HG02798 (cell line): ENCODE results near the gene PNP.

Source experiments
- ATAC-seq: cut with Tn5 transposase; IDR thresholded peaks from one replicate; pipeline ENCODE4 v1.9.1; 2021; ENCODE audit warnings: mild to moderate bottlenecking; ENCODE audit not compliant: unreplicated experiment, poor library complexity

PNP gene

GRCh38 chr14:20454516-20455354, 14.5 kb upstream of the PNP start, which contains the start of the genes APEX1 and OSGEP:
Gene APEX1, plus strand, starts transcription at chr14:20455226. Its CDS starts 420 bp downstream, at chr14:20455646.
Gene OSGEP, minus strand, starts transcription at chr14:20454812. Its CDS starts 129 bp downstream, at chr14:20454683.
- peak; percentile 90 for ATAC-seq

DNA sequence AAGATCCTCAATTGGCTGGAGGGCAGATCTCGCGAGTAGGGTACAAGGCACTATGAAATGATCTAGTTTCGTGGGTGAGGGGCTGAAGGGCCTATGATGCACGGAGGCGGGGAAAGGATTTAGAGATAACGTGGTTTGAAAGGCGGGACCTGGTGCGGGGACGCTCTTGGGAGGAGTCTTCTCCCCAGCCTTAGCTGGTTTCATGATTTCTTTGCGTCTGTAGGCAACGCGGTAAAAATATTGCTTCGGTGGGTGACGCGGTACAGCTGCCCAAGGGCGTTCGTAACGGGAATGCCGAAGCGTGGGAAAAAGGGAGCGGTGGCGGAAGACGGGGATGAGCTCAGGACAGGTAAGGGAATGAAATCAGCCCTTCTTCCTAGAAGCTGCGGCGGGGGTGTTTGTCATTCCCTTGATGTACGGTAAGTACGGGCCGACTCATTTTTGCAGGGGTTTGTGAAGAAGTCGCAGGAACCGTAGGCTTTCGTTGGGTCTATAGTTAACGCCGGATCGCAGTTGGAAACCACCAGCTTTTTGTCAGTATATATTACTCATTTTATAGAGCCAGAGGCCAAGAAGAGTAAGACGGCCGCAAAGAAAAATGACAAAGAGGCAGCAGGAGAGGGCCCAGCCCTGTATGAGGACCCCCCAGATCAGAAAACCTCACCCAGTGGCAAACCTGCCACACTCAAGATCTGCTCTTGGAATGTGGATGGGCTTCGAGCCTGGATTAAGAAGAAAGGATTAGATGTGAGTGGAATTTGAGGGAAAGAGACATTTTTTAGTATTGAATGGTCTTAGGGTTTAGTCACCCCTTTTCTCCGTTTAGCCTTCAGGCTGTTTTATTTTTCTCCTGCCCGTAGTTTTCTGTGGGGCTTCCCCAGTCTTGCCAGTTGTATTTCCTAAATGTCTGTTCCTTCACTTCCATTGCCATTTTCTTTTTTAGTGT, 13.6 kb upstream of the PNP start:
- ATAC-seq: peak; percentile 46

DNA sequence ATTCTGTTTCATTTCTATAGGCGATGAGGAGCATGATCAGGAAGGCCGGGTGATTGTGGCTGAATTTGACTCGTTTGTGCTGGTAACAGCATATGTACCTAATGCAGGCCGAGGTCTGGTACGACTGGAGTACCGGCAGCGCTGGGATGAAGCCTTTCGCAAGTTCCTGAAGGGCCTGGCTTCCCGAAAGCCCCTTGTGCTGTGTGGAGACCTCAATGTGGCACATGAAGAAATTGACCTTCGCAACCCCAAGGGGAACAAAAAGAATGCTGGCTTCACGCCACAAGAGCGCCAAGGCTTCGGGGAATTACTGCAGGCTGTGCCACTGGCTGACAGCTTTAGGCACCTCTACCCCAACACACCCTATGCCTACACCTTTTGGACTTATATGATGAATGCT, 12.2 kb upstream of the PNP start:
- ATAC-seq: no peak

DNA sequence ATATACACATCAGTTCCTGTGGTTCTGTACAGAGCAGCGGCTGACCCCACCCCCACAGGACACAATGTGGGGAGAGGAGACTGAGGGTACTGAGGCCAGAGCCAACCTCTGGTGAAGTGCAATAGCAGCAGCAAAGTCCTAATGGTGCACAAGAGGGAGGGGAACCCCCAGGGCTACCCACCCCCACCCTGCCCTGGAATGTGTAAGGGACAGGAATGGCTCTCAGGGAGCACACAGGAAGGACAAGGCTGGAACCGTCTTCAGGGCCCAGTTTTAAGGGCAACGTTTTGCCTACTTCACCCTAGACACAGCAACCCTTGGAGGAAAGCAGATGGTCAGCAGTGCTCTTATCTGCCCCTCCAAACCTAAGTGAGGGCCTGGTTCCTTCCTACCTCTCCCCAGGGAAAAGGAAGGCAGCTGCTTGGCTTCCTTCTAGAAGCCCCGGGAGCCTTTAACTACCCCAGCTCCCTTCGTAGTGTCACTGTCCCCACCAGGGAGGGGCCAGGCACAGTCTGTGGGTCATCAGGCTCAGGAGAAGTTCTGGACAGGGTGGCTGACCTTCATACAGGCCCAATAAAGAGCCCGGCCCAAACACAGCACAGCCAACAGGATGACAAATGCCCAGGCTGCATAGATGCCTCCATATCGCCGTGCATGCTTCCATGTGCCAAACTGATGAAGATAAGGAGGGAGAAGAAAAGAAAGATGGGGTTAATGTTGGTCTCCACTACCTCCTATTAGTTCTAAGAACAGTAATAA, 11.0 kb upstream of the PNP start:
- no peak for ATAC-seq

DNA sequence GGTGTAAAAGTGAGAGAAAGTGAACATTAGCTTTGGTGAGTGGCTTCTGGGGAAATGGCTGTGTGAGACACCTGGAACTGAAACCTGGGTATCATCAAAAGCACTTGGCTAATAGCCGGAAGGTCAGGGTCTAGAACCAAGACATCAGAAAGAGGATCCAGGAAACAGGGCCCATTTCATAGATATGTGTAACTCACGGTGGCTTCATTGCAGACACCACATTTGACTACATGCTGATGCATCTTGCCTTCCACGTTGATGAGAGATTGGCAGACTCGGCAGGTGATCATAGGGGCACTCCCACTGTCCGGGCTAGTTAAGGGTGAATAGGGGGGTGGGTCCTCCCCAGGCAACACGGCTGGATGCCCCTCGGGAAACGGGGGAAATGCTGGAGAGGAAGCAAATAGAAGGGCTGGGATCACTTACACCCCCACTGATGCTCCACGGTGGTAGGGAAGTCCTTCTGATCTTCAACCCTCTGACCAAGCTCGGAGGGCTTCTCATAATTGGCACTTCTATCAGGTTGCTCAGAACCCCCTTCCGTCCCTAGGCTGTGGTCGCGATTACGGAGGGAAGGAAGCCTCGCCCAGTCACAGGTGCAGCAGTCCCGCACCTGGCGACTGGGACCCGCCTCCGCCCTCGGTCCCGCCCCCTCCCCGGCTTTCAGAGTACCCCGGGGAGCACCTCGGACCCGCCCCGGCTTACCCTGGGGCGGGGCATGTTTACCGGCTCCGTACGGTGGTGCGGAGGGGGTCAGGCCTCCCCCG, 8.6 kb upstream of the PNP start:
- peak; percentile 6 for ATAC-seq

DNA sequence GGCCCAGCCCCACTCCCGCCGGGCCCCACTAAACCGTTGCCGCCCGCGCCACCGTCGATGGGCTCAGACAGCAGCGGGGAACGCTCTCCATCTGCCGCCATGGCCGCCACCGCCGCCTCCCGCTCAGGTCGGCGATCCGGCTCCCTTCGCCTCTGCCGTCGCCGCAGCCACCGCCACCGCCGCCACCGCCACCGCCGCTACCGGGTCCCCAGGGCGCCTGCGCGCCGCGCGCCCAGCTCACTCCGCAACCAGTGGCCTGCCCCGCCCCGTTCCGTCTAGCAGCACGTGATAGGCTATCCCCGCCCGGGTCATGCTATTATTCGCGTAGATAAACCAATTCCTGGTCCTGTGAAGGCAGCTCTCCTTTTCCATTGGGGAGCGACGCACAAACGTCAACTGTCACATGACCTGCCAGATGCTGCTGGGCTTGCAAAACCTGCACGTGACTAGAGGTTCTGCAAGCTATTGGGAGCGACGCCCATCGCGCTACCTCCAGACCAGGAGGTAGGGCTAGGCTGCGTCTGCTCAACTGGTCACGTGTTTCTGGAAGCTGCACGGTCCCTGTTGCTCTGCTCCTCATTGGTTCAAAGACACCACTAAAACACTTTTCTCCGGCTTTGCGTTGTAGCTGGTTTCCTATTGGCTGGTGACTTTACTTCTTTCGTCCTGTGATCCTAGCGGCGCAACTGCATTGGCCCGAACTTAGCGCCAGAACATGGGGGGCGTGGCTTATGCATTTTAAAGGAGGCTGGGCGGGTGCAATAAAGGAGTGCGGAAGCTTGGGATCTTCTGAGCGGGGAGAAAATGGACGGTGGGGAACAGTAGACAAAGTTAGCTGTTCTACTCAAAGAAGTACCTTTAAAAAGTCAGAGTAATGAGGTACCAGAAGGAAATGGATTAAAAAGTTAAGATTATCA, 7.7 kb upstream of the PNP start, which contains the start of gene PIP4P1:
PIP4P1 (minus strand) TSS at position 210 of the 917 bp plus-strand sequence; CDS start at position 101, 109 bp downstream.
- ATAC-seq: peak; percentile 94

- ATAC-seq: no peak
Observed at GRCh38 chr14:20468764-20469241, 403 bp upstream of the PNP start.

- ATAC-seq: peak; percentile 31
Observed at GRCh38 chr14:20469890-20470602, 840 bp downstream of the PNP start.

- ATAC-seq: no peak
Observed at GRCh38 chr14:20470603-20470901, 1.3 kb downstream of the PNP start.

GRCh38 chr14:20472536-20473169, 3.4 kb downstream of the PNP start:
- ATAC-seq: no peak

DNA sequence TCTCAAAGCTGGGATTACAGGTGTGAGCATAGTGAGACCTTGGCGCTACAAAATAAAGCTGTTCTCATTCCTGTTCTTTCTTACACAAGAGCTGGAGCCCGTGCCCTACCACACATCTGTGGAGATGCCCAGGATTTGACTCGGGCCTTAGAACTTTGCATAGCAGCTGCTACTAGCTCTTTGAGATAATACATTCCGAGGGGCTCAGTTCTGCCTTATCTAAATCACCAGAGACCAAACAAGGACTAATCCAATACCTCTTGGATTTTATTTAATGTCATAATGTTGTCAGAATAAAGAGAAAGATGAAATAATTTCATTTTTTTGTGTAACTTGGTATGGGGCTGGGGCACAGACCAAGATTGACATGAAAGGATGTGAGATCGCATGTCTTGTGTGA, 7.6 kb downstream of the PNP start:
- no peak for ATAC-seq

- no peak for ATAC-seq
Observed at GRCh38 chr14:20477211-20477876, 8.1 kb downstream of the PNP start.

DNA sequence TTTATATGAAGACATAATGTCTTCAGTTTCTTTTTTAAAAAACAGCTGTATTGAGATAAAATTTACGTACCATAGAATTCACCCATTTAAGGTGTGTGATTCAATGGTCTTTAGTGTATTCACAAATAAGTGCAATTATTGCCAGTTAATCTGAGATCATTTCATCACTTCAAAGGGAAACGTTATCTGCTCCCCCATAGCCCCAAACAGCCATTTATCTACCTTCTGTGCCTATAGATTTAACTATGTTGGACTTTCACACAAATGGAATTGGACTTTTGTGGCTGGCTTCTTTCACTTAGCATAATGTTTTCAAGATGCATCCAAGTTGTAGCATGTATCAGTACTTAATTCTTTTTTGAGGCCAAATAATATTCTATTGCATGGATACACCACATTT, 9.7 kb downstream of the PNP start:
- no peak for ATAC-seq

DNA sequence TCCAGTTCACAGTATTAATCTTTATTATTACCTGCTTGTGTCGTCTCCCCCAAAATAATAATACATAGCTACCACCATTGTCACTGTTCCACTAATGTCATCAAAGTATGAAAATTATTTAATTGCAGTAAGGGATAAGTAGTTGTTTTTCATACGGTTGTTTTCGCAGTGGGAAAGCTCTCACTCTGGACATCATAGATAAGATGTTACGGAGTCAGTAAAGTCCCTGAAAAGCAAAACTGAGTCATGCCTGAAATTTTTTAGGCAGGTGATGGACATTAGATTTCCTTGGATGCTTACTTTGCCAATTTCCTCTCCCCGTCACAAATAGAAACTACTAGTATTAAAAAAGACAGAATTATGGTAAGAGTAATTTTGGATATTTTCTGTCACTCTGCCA, 13.2 kb downstream of the PNP start:
- no peak for ATAC-seq

- ATAC-seq: no peak
Observed at GRCh38 chr14:20485900-20486299, 16.7 kb downstream of the PNP start.

GRCh38 chr14:20486684-20487395, 17.6 kb downstream of the PNP start:
- no peak for ATAC-seq
